ENCODE results near the gene CACNA1H. TPM values are rescaled to one million over a fixed set of nuclear protein-coding genes. Genes with fewer than 3 reads are reported as not detected.

The CACNA1H gene
- total and polyA plus RNA-seq, 2 of the 4 experiments (the other 2 are of a cell fraction), result 1.6 to 5.8 TPM

- Histone ChIP-seq H2BK20ac (ENCODE audit: low read depth, low read length) (no peak overlapping the region), H2AFZ (replicated peaks; ENCODE audit: low read length, poor library complexity) (no peak overlapping the region), H3K27ac (ENCODE audit: insufficient read depth, low read length) (no peak overlapping the region), H3K4ac (ENCODE audit: low read depth, low read length) (no peak overlapping the region), H2BK120ac (ENCODE audit: low read depth, low read length) (no peak overlapping the region), H2AK5ac (ENCODE audit: low read depth, low read length) (no peak overlapping the region), H3K9me1 (ENCODE audit: insufficient read depth, low read length) (no peaks in the 10 kb centered on the region), H4K20me1 (ENCODE audit: insufficient read depth, low read length) (no peaks in the 10 kb centered on the region), H4K5ac (ENCODE audit: low read depth, low read length) (no peak overlapping the region), H3K23ac (ENCODE audit: low read depth, low read length) (no peak overlapping the region), H3K56ac (ENCODE audit: extremely low read depth, insufficient read depth, low read length) (no peak overlapping the region), H3K79me1 (ENCODE audit: low read depth in 1 of 2, low read length in 2 of 2) (no peaks in the 10 kb centered on the region), H3K36me3 (ENCODE audit: control insufficient read depth, insufficient read depth, low read length) (peaks cover 4% of the 10 kb centered on the region; the same call in 1 of the 2 replicates), H2AK9ac (replicated peaks; ENCODE audit: low read depth, low read length, poor library complexity) (no peak overlapping the region), H2BK15ac (ENCODE audit: low read depth, low read length) (no peak overlapping the region), H3K14ac (replicated peaks; ENCODE audit: low read depth, low read length) (no peak overlapping the region), H3K4me2 (ENCODE audit: low read depth, low read length) (no peak overlapping the region), H3K4me1 (ENCODE audit: control insufficient read depth, insufficient read depth, low read length) (no peaks in the 10 kb centered on the region), H2BK5ac (ENCODE audit: low read depth, low read length, poor library complexity, severe bottlenecking) (no peak overlapping the region), H3K27me3 (ENCODE audit: control insufficient read depth, insufficient read depth, low read length) (no peaks in the 10 kb centered on the region), H3K9me3 (ENCODE audit: control insufficient read depth, insufficient read depth, low read length) (no peaks in the 10 kb centered on the region), H3K9ac (ENCODE audit: low read depth, low read length) (no peak overlapping the region), H4K91ac (ENCODE audit: insufficient read depth, low read depth, low read length) (no peak overlapping the region), H4K8ac (ENCODE audit: low read depth in 2 of 2, low read length in 2 of 2) (no peak overlapping the region), H3K4me3 (ENCODE audit: insufficient read depth, low read depth, low read length) (no peak overlapping the region), H3K18ac (ENCODE audit: low read depth, low read length) (no peak overlapping the region)
- BruUV-seq (replicated peaks), result no TSS peak
- no peak for DNase-seq
- TF ChIP-seq BHLHE40 (IDR thresholded peaks at IDR 0.05; ENCODE audit: low read depth, low read length), result no peak
- no peak for TF ChIP-seq RAD21 (IDR thresholded peaks at IDR 0.05; ENCODE audit: low read length)
- TF ChIP-seq CEBPB (IDR thresholded peaks at IDR 0.05; ENCODE audit: low read depth, low read length), result no peak
- TF ChIP-seq FOS (IDR thresholded peaks at IDR 0.05; ENCODE audit: low read depth, low read length), result no peak
- no peak for TF ChIP-seq MXI1 (IDR thresholded peaks at IDR 0.05; ENCODE audit: borderline replicate concordance, low read depth, low read length)
- intact Hi-C loops (cut with micrococcal nuclease) (no loop called here), in situ Hi-C loops (cut with MboI; ENCODE audit: low sequenced_read_pairs) (loop anchor here (25.0 kb wide), 1 partner anchor 401 kb away; the partner anchor contains the start of gene GNG13), dilution Hi-C loops (cut with HindIII; ENCODE audit: low sequenced_read_pairs, unreplicated experiment) (no loop called here)
- ChIA-PET POLR2A (ENCODE audit: unreplicated experiment) (no interaction called here), CTCF (no interaction called here)
- no CpG with 5 or more reads among the region's 8 CpGs for WGBS, 2 experiments (ENCODE audit: extremely low coverage in 2 of 2, insufficient read length in 1 of 2)
- no peak for ATAC-seq (ENCODE audit: low read depth)
Measured at GRCh38 chr16:1213231-1213630, 60.3 kb downstream of the CACNA1H start.
